K562 (cell line): Measurements from ENCODE around the gene ZNF609.

ENCODE experiments used
- CBX3 ChIP-seq, 2 experiments: IDR thresholded peaks; 1 replicate in 1 of 2; 2 replicates in 1 of 2; pipeline ENCODE4 v1.6.1; 2012; ENCODE audit warnings: inconsistent platforms in 2 of 2, low read length in 2 of 2, borderline replicate concordance in 1 of 2, control low read depth in 1 of 2
- CEBPZ ChIP-seq: fragments of 150-350 bp; IDR thresholded peaks from 2 replicates; pipeline ENCODE4 v1.6.1; 2014; ENCODE audit warnings: low read depth, mild to moderate bottlenecking, low read length, borderline replicate concordance
- CTCF ChIP-seq, 3 experiments: IDR thresholded peaks in 2 of 3; conservative IDR thresholded peaks in 1 of 3; 2 replicates each; pipeline ENCODE4 v1.5.1; 2011 to 2012; ENCODE audit warnings: low read length in 3 of 3, mild to moderate bottlenecking in 3 of 3, control low read depth in 2 of 3, improper control_type of control experiment in 1 of 3, inconsistent platforms in 1 of 3, low read depth in 1 of 3, mixed read lengths in 1 of 3, moderate library complexity in 1 of 3; ENCODE audit not compliant: insufficient read depth in 2 of 3
- ELF1 ChIP-seq: fragments of 200-800 bp; sonication (Bioruptor generic); IDR thresholded peaks from 2 replicates; pipeline ENCODE4 v1.6.1; 2016; ENCODE audit warnings: missing genetic modification characterization, missing compliant biosample characterization
- FOXK1 ChIP-seq: sonication (generic); formaldehyde crosslinking; IDR thresholded peaks from 2 replicates; pipeline ENCODE4 v1.8.0; 2022; ENCODE audit warnings: missing genetic modification reagents, mild to moderate bottlenecking, borderline replicate concordance
- GTF2F1 ChIP-seq: IDR thresholded peaks from 2 replicates; pipeline ENCODE4 v1.6.1; 2011; ENCODE audit warnings: low read depth, low read length, improper control_type of control experiment
- KLF13 ChIP-seq: fragments of 450-650 bp; IDR thresholded peaks from 2 replicates; pipeline ENCODE4 v1.6.1; 2016; ENCODE audit warnings: missing genetic modification characterization, low read depth, mild to moderate bottlenecking, missing compliant biosample characterization, moderate library complexity, borderline replicate concordance
- LARP7 ChIP-seq: fragments of 450-650 bp; IDR thresholded peaks from 2 replicates; pipeline ENCODE4 v1.6.1; 2016
- MNT ChIP-seq, 2 experiments: fragments of 450-650 bp; conservative IDR thresholded peaks; 2 replicates each; pipeline ENCODE4 v1.6.1; 2017; ENCODE audit warnings: mild to moderate bottlenecking in 2 of 2, moderate library complexity in 2 of 2
- POLR2A ChIP-seq: fragments of 450-650 bp; conservative IDR thresholded peaks from 2 replicates; pipeline ENCODE4 v1.6.1; 2016
- RBBP5 ChIP-seq: fragments of 200-600 bp; sonication (generic); IDR thresholded peaks from 2 replicates; pipeline ENCODE4 v1.6.1; 2012; ENCODE audit warnings: borderline replicate concordance, mild to moderate bottlenecking, low read length, control low read depth, inconsistent platforms; ENCODE audit not compliant: insufficient read depth, poor library complexity, severe bottlenecking
- YY1 ChIP-seq, 3 experiments: IDR thresholded peaks; 2 replicates each; pipeline ENCODE4 v1.6.1; 2011; ENCODE audit warnings: low read length in 2 of 3, mild to moderate bottlenecking in 2 of 3, moderate library complexity in 2 of 3, borderline replicate concordance in 1 of 3, control low read depth in 1 of 3, low read depth in 1 of 3; ENCODE audit not compliant: insufficient read depth in 3 of 3, insufficient replicate concordance in 2 of 3, control insufficient read depth in 1 of 3, insufficient read length in 1 of 3; ENCODE audit errors: extremely low read depth in 1 of 3
- ZBTB2 ChIP-seq: fragments of 450-650 bp; IDR thresholded peaks from 2 replicates; pipeline ENCODE4 v1.6.1; 2016; ENCODE audit warnings: antibody characterized with exemption

- TF ChIP-seq YY1 (IDR thresholded peaks at IDR 0.05; ENCODE audit: borderline replicate concordance in 1 of 3, control insufficient read depth in 1 of 3, extremely low read depth in 1 of 3, insufficient read depth in 3 of 3, insufficient read length in 1 of 3, insufficient replicate concordance in 2 of 3, low read depth in 1 of 3, low read length in 2 of 3) = no peak
- TF ChIP-seq CEBPZ = no peak
- TF ChIP-seq RBBP5 = no peak
- TF ChIP-seq GTF2F1 = no peak
- no peak for TF ChIP-seq CTCF (IDR thresholded peaks at IDR 0.05 in 2 of 3, conservative IDR thresholded peaks at IDR 0.05 in 1 of 3; ENCODE audit: insufficient read depth in 2 of 3, low read depth in 1 of 3, low read length in 3 of 3)
- no peak for TF ChIP-seq FOXK1 (CRISPR knock-in tag)
- no peak for TF ChIP-seq CBX3 (IDR thresholded peaks at IDR 0.05; ENCODE audit: borderline replicate concordance in 1 of 2, low read length in 2 of 2)
- no peak for TF ChIP-seq MNT (conservative IDR thresholded peaks at IDR 0.05)
- TF ChIP-seq ZBTB2 = no peak
- no peak for TF ChIP-seq KLF13 (tag)
- TF ChIP-seq POLR2A = no peak
- no peak for TF ChIP-seq ELF1 (tag)
- no peak for TF ChIP-seq LARP7
Measured at GRCh38 chr15:64665179-64665578, 204.8 kb downstream of the ZNF609 start.
